WI38 (cell line): Measurements from ENCODE around the gene CLDN1.

ENCODE experiments used
- H3K4me3 ChIP-seq: 2 replicates; pipeline ENCODE4 v1.5.1; 2011; ENCODE audit warnings: low read depth, mild to moderate bottlenecking, control low read depth, low read length
- CTCF ChIP-seq: IDR thresholded peaks from 2 replicates; pipeline ENCODE4 v1.5.1; 2012; ENCODE audit warnings: low read depth, mild to moderate bottlenecking, control low read depth, low read length

The CLDN1 gene

GRCh38 chr3:190261740-190262139 is 60.5 kb downstream of the CLDN1 start:
- no peak for TF ChIP-seq CTCF
- H3K4me3 ChIP-seq = no peak overlapping the region

- H3K4me3 ChIP-seq = no peak overlapping the region
Observed at GRCh38 chr3:190261015-190261414, 61.2 kb downstream of the CLDN1 start.

DNA sequence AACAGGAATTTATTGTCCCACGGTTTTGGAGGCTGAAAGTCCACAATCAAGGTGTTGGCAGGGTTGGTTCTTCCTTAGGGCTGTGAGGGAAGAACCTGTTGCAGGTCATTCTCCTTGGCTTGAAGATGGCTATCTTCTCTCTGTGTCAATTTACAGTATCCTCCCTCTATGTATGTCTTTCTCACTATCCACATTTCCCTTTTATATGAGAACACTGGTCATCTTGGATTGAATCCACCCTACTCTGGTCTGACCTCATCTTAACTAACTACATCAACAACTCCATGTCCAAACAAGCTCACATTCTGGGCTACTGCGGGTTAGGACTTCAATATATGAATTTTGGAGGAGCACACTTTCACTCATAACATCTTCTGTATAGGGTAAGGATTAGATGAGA is 61.9 kb downstream of the CLDN1 start:
- H3K4me3 ChIP-seq = no peak overlapping the region
- TF ChIP-seq CTCF = no peak

More at GRCh38 chr3:190261015-190261414, 61.2 kb downstream of the CLDN1 start:
- TF ChIP-seq CTCF = no peak

DNA sequence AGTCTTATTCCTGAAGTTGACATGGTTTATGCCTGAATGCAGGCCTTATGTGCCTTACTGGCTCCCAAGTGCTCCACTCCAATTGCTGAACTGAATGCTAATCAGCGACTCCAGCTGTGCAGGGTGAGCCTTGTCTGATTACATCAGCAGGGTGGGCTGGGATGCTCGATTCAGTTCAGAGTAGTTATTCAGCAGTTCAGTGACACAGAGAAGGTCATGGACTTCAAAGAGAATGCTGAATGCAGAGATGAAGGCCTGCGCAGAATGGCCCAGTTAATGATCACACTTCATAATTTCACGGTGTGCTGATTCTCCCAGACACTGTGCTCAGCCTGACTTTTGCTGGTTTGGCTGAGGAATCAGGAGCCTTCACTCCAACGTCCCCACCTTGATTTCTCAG is 63.6 kb downstream of the CLDN1 start:
- H3K4me3 ChIP-seq = no peak overlapping the region
- TF ChIP-seq CTCF = no peak
